Thyroid gland (tissue), 4 donors: Measurements from ENCODE around the gene DDI1. TPM values are rescaled to one million over a fixed set of nuclear protein-coding genes. Genes with fewer than 3 reads are reported as not detected.

Source experiments
- DNase-seq, 2 donors: peaks; one replicate each; pipeline ENCODE4 v3.0.0-alpha.2; 2019
- H3K27ac ChIP-seq, 3 donors: fragments of 200-600 bp; sonication (generic); 1 replicate in 2 of 3; 2 replicates in 1 of 3; pipeline ENCODE4 v1.5.1; 2016 to 2019; ENCODE audit warnings: mild to moderate bottlenecking in 1 of 3, moderate library complexity in 1 of 3
- H3K27me3 ChIP-seq: fragments of 200-600 bp; sonication (generic); one replicate; pipeline ENCODE4 v1.5.1; 2019
- H3K36me3 ChIP-seq, 2 donors: fragments of 200-600 bp; sonication (generic); one replicate each; pipeline ENCODE4 v1.5.1; 2016 to 2019
- H3K4me1 ChIP-seq, 2 donors: fragments of 200-600 bp; sonication (generic); one replicate each; pipeline ENCODE4 v1.5.1; 2017 to 2019
- H3K4me3 ChIP-seq, 3 donors: fragments of 200-600 bp; sonication (generic); replicated peaks in 1 of 3; 1 replicate in 2 of 3; 2 replicates in 1 of 3; pipeline ENCODE4 v1.5.1; 2016; ENCODE audit warnings: mild to moderate bottlenecking in 1 of 3
- H3K9me3 ChIP-seq: fragments of 200-600 bp; sonication (generic); one replicate; pipeline ENCODE4 v1.5.1; 2017
- POLR2A ChIP-seq, 2 donors: fragments of 450-650 bp; IDR thresholded peaks; one replicate each; pipeline ENCODE4 v1.6.1; 2017; ENCODE audit warnings: antibody characterized with exemption in 2 of 2, mild to moderate bottlenecking in 2 of 2, moderate library complexity in 1 of 2
- WGBS, 2 donors: methylation state at CpG; one replicate each; pipeline ENCODE4 v1.1.5; 2017; 5-methylcytosine and 5-hydroxymethylcytosine counted together
- intact Hi-C: fragments of 100-400 bp; cut with DNase I; formaldehyde crosslinking; loops from one replicate; pipeline ENCODE4 v1.15.1; 2023
- total RNA-seq, 4 donors: library from RNA; depleted of rRNA; stranded (reverse); fragments of >200 nt; gene quantifications; one replicate each; pipeline ENCODE4 v1.2.3, GENCODE V29; 2016
- TF ChIP-seq, protein P1 (sequence below), 6 experiments: fragments of 200-600 bp in 3 of 6; fragments of 450-650 bp in 3 of 6; sonication (generic) in 3 of 6; IDR thresholded peaks; one replicate each; pipeline ENCODE4 v1.5.1; 2016 to 2019; ENCODE audit warnings: antibody characterized with exemption in 6 of 6, mild to moderate bottlenecking in 2 of 6, inconsistent platforms in 1 of 6, moderate library complexity in 1 of 6

Gene DDI1
- total RNA-seq, 4 donors from 2014 or later, result 0.13 TPM; not detected in 3

DNA sequence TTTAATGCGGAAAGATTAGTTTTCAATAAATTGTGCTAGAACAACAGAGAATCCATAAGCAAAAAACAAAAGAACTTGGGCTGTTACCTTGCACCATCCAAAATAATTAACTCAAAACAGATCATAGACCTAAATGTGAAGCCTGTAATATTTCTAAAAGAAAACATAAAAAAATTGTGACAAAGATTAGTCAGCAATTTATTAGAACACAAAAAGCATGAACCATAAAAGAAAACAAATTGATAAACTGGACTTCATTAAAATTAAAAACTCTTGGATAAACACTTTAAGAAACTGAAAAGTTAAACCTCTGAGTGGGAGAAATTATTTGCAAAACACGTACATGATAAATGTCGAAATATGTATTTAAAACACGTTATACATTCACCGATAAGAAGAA is 21.5 kb downstream of the DDI1 start:
- Histone ChIP-seq H3K9me3 (no peaks in the 10 kb centered on the region), H3K27me3 (no peaks in the 10 kb centered on the region), H3K36me3 (no peaks in the 10 kb centered on the region), H3K27ac (no peak overlapping the region), H3K4me1 (no peaks in the 10 kb centered on the region), H3K4me3 (no peak overlapping the region)
- DNase-seq, result no peak
- intact Hi-C loops, result no loop called here
- TF ChIP-seq, protein P1, sequence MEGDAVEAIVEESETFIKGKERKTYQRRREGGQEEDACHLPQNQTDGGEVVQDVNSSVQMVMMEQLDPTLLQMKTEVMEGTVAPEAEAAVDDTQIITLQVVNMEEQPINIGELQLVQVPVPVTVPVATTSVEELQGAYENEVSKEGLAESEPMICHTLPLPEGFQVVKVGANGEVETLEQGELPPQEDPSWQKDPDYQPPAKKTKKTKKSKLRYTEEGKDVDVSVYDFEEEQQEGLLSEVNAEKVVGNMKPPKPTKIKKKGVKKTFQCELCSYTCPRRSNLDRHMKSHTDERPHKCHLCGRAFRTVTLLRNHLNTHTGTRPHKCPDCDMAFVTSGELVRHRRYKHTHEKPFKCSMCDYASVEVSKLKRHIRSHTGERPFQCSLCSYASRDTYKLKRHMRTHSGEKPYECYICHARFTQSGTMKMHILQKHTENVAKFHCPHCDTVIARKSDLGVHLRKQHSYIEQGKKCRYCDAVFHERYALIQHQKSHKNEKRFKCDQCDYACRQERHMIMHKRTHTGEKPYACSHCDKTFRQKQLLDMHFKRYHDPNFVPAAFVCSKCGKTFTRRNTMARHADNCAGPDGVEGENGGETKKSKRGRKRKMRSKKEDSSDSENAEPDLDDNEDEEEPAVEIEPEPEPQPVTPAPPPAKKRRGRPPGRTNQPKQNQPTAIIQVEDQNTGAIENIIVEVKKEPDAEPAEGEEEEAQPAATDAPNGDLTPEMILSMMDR (IDR thresholded peaks at IDR 0.05), result no peak
- TF ChIP-seq POLR2A (IDR thresholded peaks at IDR 0.05), result no peak
- WGBS, 2 donors, result 94 to 95% methylated on average over 5 of the region's 5 CpGs

DNA sequence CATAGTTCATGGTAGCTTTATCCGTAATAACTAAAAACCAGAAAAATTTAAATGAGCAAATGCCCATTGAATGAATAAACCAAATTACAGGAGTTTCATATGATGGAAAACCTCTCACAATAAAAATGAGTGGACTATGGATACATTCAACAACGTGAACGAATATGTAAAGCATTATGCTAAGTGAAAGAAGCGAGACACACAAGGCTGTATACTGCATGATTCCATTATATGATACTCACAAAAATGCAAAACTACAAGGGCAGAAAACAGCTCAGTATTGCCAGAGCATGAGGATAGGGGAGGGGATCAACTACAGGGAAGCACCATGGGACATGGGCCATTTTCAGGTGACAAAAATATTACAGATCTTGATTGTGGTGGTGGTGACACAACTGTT is 22.2 kb downstream of the DDI1 start:
- Histone ChIP-seq H3K4me3 (no peak overlapping the region), H3K4me1 (no peaks in the 10 kb centered on the region), H3K9me3 (no peaks in the 10 kb centered on the region), H3K27me3 (no peaks in the 10 kb centered on the region), H3K36me3 (no peaks in the 10 kb centered on the region), H3K27ac (no peak overlapping the region)
- no peak for TF ChIP-seq POLR2A (IDR thresholded peaks at IDR 0.05)
- TF ChIP-seq, protein P1 (IDR thresholded peaks at IDR 0.05), result no peak
- 94 to 95% methylated on average over 4 of the region's 4 CpGs for WGBS, 2 donors
- intact Hi-C loops, result no loop called here
- DNase-seq, result no peak

DNA sequence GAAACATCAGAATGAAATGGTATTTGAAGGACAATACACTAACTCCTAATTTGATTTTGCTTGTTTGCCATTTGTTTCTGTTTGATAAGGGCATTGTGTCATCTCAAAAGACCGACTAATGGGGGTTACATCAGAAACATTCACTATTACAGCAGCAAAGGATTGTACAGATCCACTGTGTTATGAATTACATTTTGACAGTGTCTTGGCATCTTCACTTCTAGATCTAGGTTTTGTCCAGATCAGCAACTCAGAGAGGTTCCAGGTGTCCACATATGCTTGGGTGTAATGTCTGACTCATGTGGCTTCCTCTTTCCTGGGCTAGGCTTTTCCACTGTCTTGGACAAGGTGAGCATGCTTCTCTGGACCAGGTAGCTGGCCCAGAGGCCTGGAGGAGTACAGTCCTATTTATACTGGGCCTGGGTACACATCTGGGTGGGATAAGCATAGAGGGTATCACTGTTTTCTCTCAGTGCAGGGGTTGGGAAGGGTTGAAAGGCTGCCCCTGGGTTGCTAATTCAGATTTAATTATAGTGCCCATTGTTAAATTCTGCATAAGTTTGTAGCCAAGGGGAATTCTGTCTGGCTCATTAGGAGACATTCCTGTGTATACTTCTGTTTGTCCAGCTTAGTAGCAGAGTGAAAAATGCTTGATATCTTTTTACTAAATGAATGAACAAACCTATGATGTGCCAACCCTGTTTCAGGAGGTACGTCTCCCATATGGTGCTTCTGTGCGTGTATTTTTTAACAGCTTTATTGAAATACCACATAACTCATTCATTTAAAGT is 23.8 kb downstream of the DDI1 start:
- TF ChIP-seq, protein P1 (IDR thresholded peaks at IDR 0.05), result no peak
- no peak for TF ChIP-seq POLR2A (IDR thresholded peaks at IDR 0.05)
- Histone ChIP-seq H3K36me3 (no peaks in the 10 kb centered on the region), H3K4me1 (no peaks in the 10 kb centered on the region), H3K27ac (no peak overlapping the region), H3K27me3 (no peaks in the 10 kb centered on the region), H3K4me3 (no peak overlapping the region), H3K9me3 (no peaks in the 10 kb centered on the region)
- WGBS, 2 donors, result 91 to 94% methylated on average over 3 of the region's 3 CpGs
- intact Hi-C loops, result no loop called here
- no peak for DNase-seq

DNA sequence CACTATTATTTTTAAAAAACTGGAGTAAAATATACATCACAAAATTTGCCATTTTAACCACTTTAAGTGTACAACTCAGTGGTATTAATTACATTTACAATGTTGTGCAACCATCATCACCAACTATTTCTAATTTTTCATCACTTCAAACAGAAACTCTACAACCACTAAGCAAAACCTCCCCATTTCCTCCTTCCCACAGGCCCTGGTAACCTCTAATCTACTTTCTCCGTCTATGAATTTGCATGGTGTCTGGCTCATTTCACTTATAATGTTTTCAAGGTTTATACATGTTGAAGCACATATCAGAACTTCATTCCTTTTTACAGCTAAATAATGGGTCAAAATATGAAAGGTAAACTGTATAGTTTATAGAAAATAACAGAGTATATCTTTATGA is 24.4 kb downstream of the DDI1 start:
- no peaks in the 10 kb centered on the region for H3K27me3 ChIP-seq
- H3K4me1 ChIP-seq, result no peaks in the 10 kb centered on the region
- H3K9me3 ChIP-seq, result no peaks in the 10 kb centered on the region
- intact Hi-C loops, result no loop called here
- no peak for TF ChIP-seq POLR2A (IDR thresholded peaks at IDR 0.05)
- TF ChIP-seq, protein P1 (IDR thresholded peaks at IDR 0.05), result no peak
- no peaks in the 10 kb centered on the region for H3K36me3 ChIP-seq
- 81 to 82% methylated on average over 1 of the region's 1 CpG for WGBS, 2 donors
- DNase-seq, result no peak
- H3K4me3 ChIP-seq, result no peak overlapping the region
- H3K27ac ChIP-seq, result no peak overlapping the region

DNA sequence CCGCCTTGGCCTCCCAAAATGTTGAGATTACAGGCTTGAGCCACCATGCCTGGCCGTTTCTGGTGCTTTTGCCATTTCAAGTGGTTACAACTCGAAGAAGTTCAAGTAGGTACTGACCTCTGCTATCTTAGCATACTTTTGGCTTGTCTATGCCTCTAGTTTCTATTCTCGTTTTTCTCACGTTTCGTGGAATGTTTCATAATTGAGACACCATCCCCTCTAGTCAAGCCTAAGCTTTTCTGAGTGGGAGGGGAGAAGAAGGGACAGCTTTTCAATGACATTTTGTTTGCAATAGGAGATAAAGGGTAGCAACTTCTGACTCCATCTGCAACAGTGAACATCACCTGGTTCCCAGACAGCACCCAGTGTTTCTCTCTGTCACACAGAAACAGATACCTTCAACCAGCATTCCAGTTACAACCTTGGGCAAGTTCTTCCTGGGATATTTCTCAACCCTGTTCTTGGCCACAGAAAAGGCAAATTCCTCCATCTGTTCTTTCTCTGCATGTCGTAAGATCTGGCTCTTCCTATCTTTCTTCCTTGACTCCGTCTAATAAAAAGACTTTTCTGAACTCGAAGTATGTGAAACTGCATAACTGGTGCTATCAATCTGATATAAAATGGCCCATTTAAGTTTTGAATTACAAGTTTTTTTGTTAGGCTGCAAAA is 25.5 kb downstream of the DDI1 start:
- Histone ChIP-seq H3K27me3 (no peaks in the 10 kb centered on the region), H3K36me3 (no peaks in the 10 kb centered on the region), H3K27ac (no peak overlapping the region), H3K4me1 (no peaks in the 10 kb centered on the region), H3K4me3 (no peak overlapping the region), H3K9me3 (no peaks in the 10 kb centered on the region)
- no peak for DNase-seq
- intact Hi-C loops, result no loop called here
- 57 to 71% methylated on average over 9 of the region's 9 CpGs for WGBS, 2 donors
- TF ChIP-seq, protein P1 (IDR thresholded peaks at IDR 0.05), result no peak
- no peak for TF ChIP-seq POLR2A (IDR thresholded peaks at IDR 0.05)
